ENCODE results near the gene ZNF107.
"Not testable (repeated sequence)": the region's sequence is repeated elsewhere in the genome, so short reads cannot be mapped to it uniquely, and the experiment has no call there.

The ZNF107 gene

DNA sequence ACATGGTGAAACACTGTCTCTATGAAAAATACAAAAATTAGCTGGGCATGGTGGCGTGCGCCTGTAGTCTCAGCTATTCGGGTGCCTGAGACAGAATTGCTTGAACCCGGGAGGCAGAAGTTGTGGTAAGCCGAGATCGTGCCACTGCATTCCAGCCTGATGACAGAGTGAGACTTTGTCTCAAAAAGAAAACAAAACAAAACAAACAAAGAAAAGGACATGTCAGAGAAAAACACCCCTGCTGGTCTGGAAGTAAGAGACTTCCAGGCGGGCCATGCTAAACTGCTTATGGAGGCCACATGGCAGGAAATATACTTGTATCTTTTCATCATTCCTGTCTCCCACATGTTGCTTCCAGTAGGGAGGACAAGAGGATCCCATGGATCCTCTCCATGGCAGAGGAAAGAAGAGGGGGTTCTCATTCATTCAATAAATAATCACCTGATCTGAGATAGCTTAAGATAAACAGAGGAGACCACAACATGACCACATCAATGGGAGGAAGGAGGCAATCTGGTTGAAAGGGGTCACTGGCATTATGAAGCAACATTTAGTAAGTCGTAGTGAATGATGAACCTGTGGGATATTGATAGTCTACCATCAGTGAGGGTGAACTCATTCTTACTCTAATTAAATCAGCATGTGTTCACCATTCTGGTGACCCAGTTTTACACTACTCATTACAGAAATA lies 67.8 kb downstream of the ZNF107 start:
- peak; percentile 16 for DNase-seq (ENCODE audit: low read depth, low spot score)

DNA sequence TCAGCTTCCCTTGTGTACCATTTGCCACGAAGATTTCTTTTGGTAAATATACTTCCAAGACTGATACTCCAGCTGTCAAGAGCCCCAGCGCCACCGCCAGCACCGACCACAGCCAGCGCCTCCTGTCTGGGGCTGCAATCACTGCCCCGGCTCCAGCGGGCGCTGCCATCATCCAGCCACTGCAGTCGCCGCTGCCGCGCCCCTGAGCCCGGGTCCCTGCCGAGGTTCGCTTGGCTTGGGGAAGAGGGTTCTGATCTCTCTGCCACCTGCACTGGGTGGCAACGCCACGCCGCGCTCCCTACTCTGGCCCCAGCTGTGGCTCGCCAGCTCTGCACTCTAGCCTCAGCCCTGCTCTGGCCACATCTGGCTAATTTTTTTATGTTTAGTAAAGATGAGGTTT lies 70.6 kb downstream of the ZNF107 start:
- no peak for DNase-seq (ENCODE audit: low read depth, low spot score)

DNA sequence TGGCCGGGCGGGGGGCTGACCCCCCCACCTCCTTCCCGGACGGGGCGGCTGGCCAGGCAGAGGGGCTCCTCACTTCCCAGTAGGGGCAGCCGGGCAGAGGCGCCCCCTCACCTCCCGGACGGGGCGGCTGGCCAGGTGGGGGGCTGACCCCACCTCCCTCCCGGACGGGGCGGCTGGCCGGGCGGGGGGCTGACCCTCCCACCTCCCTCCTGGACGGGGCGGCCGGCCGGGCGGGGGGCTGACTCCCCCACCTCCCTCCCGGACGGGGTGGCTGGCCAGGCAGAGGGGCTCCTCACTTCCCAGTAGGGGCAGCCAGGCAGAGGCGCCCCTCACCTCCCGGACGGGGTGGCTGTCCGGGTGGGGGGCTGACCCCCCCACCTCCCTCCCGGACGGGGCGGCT lies 72.5 kb downstream of the ZNF107 start:
- not testable (repeated sequence) for DNase-seq (ENCODE audit: low read depth, low spot score)

DNA sequence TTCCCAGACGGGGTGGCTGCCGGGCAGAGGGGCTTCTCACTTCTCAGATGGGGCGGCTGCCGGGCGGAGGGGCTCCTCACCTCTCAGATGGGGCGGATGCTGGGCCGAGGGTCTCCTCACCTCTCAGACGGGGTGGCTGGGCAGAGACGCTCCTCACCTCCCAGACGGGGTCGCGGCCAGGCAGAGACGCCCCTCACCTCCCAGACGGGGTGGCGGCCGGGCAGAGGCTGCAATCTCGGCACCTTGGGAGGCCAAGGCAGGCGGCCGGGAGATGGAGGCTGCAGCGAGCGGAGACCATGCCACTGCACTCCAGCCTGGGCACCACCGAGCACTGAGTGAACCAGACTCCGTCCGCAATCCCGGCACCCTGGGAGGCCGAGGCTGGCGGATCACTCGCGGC lies 73.0 kb downstream of the ZNF107 start:
- DNase-seq (ENCODE audit: low read depth, low spot score), result not testable (repeated sequence)

DNA sequence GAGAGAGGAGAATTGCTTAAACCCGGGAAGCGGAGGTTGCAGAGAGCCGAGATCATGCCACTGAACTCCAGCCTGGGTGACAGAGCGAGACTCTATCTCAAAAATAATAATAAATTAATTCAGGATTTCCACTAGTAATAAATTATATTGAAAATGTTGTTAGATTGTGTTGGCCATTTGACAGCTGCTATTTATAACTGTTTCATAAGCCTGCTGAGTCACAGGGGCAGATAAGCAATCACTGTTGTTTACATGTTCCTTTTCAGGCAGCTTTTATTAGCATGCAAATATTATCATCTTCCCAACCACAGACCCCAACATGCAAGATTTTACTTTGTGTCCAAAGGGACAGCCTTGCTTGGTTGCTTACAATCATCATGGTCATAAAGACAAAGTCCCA lies 78.7 kb downstream of the ZNF107 start:
- DNase-seq (ENCODE audit: low read depth, low spot score), result no peak

DNA sequence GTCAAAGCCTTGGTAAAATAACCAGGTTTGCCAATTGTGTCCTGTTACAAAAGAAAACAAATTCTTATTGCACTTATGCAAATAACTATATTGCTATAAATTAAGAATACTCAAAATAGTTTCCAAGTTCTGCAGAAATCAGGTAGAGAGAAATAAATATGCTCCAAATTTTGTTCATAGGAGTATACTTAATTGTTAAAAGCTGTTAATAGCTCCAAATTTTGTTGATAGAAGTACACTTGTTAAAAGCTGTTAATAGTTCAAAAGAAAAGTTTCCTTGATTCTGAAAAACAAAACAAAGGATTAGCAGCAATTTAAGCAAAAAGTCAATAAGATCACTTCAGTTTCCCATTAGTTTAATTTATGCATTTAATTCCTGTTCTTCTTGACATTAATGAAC lies 81.9 kb downstream of the ZNF107 start:
- DNase-seq (ENCODE audit: low read depth, low spot score), result no peak

DNA sequence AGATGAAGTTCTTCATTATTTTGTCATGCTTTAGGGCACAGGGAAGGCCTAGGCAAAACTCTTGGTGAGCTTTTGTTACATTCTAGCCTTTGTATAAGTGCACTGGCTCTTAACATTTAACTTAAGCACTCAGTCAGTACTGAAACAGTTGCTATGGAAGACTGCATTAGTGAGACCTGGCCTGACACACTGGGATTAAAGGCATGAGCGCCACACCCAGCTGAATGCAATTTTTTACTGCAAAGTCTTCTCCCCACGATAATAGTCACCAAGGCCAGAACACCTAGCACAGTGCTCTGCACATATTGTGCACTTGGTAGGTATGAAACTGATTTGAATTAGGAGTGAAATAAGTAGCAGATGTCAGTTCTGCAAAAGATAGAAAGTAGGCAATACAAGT lies 87.1 kb downstream of the ZNF107 start:
- no peak for DNase-seq (ENCODE audit: low read depth, low spot score)

DNA sequence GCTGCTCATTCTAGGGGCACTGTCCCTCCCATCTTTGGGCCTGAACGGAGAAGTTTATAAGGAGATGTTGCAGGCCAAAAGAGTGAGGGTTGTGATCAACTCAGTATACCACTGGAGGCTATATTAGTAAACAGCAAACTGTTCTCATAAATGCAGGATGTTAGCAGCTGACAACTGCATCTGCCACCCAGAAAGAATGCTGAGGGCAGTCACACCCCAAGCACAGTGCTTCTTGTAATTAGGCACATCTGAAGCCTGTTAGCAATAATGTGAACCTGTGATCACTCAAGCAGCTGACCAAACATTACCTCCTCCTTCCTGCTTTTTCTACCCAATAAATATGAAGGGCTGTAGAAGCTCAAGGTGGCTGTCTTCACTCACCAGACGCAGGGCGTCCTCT lies 89.9 kb downstream of the ZNF107 start:
- DNase-seq (ENCODE audit: low read depth, low spot score), result no peak

DNA sequence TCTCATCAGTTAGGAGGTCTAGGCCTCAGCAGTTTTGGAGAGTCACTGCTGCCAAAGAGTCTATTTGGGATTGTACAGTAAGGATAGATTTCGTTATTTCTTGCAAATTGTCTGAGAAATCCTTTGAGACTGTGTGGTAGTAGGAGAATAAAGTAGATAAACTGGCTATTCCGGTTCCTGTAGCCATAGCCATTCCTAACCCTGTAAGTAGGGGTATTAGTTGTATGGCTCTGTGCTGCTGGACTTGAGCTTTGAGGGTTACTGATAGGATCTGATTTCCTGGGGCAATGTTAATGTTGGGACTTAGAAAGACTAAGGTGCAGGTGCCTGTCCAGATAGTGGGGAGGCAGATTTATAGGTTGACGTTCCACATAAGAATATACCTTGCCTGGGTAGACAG lies 92.2 kb downstream of the ZNF107 start:
- no peak for DNase-seq (ENCODE audit: low read depth, low spot score)
